HG02870 (cell line): Measurements from ENCODE around the gene HBD.

ENCODE experiments used
- ATAC-seq: cut with Tn5 transposase; IDR thresholded peaks from one replicate; pipeline ENCODE4 v1.9.1; 2021; ENCODE audit warnings: mild to moderate bottlenecking, moderate library complexity; ENCODE audit not compliant: unreplicated experiment

HBD gene

DNA sequence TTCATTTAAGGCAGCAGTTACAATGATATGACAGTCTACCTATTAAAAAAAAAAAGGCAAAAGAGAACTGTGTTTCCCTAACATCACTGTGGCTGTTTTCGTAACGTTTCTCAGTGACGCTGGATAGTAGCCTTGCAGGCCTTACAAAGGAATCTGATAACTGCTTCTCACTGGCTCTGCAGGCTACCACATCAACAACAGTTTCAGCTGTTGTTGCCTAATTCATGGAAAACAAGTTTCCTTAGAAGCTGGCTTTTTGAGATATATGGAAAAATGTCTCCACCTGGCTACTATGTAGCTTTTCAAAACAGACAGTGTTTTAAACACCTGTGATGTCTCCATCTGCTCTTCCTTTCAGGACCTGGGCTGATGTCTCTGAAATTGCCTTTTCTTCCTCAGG, 37.6 kb downstream of the HBD start:
- no peak for ATAC-seq

DNA sequence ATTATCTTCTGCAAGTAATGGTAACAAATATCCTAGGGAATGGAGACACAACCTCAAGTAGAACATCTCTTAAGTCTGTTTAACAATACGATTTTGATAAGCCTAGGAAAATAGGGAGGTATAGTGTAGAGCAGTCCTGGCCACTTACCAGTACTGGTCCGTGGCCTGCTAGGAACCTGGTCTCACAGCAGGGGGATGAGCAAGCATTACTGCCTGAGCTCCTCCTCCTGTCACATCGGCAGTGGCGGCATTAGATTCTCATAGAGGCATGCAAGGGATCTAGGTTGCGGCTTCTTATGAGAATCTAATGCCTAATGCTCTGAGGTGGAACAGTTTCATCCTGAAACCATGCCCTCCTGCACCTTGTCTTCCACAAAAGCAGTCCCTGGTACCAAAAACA, 38.2 kb downstream of the HBD start:
- no peak for ATAC-seq

DNA sequence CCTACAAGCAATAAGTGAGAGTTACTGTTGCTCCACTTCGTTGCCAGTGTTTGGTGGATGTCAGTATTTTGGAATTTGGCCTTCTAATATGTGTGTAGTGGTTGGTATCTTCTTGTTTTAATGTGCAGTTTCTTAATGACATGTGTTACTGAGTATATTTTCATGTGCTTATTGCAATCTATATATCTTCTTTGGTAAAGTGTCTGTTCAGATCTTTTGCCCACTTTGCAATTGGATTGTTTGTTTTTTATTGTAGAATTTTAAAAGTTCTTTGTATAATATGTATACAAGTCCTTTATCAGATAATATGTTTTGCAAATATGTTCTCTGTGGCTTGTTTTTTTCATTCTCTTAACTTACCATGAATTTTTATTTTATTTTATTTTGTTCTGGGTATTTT, 41.5 kb downstream of the HBD start:
- ATAC-seq = no peak

DNA sequence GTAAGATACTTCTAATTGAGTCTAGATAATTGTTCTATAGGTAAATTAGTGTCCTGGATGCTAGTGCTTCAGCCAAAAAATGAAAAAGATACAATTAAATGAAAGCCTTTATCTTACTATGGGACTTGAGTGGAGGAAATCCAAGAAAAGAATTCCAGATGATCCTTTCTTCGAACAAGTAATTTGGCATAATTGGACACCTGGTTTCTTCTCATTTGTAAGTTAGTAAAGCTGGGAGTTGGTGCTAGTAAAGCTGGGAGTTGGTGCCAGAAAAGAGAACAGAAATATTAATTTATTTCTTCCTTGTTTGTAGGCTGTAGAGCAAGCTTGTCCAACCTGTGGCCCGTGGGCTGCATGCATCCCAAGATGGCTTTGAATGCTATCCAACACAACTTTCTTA, 46.1 kb downstream of the HBD start:
- ATAC-seq = no peak
